Stimulated activated CD4-positive, alpha-beta T cell treated with anti-CD3 and anti-CD28 coated beads, TNF-alpha, amount 100 ng/mL, for 1 hour (primary cell): ENCODE measurements around the gene PALB2.

Experiments
- DNase-seq, 3 donors: peaks; one replicate each; pipeline ENCODE4 v3.0.0-alpha.2; 2020; ENCODE audit warnings: low read depth in 3 of 3, low spot score in 1 of 3

The PALB2 gene

DNA sequence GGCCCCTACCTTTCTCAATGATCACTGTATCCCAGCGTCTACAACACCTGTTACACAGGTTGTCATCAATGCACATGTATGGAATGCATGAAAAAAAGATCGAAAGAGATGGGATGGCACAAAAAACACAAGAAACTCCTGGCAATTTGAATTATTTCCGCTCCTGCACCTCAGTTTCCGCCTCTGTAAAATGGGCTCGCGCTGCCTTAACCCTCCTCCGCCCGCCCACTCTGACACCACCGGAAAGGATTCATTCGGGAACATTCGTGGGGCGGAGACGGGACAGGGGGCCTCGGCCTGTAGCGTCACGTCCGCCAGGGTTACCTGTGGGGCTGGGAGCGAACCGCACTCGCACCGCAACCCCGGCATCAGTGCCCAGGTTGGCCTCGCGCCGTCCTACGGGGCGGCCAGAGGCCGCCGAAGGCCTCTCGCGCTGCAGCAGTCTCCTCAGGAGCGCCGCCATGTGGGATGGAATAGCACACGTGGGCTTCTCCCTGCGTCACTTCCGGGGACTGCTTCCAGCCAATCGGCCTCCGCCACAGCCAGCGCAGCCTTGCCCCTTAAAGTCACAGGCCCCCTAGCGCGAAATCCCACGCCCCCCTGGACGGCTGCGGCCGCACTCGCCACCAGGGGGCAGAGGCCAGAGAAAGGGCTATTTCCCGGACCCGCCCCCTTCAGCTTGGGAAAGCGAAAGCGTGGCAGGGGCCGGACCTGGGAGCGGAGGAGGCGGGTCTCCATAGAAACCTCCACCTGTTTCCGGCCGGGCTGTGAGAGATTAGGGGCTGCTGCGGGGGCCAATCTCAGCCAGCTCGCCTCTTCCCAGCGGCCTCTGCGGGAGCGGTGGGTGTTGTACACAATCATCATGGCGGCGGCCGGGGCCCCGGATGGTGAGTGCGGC is 84.0 kb downstream of the PALB2 start, which contains the start of the genes EARS2 and UBFD1:
Gene EARS2 (minus strand): TSS at position 470 of the 898 bp plus-strand sequence. CDS start 7 bp downstream, at position 463.
Gene UBFD1 (plus strand): TSS at position 847 of the 898 bp plus-strand sequence. CDS start 16 bp downstream, at position 863.
- DNase-seq: peak; percentile 84 to 97 (median 89)

DNA sequence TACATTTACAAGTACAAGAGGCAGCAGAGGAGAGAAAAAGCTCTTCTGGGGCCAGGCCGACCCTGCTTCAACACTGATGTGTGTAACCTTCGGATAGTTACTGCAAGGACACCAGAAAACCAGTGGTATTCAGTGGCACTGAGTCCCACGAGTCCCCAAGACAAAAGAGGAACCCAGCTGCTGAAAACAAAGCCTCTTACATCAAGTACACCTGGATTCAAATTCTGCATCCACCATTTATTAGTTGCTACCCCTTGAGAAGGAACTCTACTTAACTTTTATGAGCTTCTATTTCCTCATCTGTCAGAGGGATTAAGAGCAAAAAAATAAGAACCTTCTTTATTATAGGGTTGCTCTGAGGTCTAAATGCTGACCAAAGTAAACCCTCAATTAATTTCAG is 86.6 kb downstream of the PALB2 start:
- no peak for DNase-seq
